GM04503 (cell line): ENCODE data around the gene HTRA3.

Experiments used
- DNase-seq: peaks from one replicate; pipeline ENCODE4 v3.0.0-alpha.2; 2012; ENCODE audit warnings: low read depth

Gene HTRA3

GRCh38 chr4:8280158-8280875 is 10.8 kb downstream of the HTRA3 start:
- DNase-seq: no peak

DNA sequence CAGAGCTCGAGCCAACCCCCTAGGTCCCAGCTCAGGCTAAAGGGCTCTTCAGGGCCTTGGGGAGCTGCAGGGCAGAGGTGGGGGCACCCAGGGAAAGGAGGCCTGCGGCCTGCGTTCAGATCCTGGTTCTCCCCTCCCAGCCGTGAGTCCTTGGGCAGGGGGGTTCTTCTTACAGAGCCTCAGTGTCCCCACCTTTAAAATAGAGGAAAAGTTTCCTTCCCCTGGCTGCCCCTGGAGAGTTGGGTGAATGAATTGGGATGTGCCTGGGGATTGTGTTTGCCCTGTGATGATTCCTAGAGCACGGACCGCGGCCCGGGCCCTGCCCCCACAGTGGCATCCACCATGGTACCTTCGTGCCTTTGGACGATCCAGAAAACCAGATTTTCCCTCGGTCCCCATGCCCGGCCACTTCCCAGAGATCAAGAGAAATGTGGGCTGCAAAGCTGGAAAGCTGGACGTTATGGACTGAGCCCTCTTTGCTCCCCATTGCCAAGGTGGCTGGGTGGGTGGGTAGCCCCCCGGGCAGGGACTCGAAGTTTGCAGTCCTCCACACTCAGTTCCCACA is 11.4 kb downstream of the HTRA3 start:
- no peak for DNase-seq

GRCh38 chr4:8281519-8282133 is 12.1 kb downstream of the HTRA3 start:
- no peak for DNase-seq

DNA sequence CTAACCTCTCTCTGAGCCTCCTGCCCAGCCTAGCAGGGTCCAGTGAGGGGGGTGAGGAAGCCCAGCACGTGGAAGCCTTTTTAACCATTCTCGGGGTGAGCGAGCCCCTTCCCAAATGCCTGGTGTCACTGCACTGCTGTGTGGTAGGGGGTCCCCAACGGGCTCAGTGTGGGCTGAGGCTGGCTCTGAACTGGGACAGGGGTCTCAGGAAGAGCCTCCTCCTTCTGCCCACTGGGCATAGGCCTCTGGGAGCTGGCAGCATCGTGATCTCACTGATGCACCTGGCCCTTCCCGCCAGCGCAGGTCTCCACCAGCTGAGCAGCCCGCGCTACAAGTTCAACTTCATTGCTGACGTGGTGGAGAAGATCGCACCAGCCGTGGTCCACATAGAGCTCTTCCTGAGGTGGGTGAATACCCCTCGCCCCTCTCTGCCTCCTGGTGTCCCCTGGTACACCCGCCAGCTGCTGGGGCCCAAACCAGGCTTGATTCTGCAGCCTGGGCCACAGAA is 12.6 kb downstream of the HTRA3 start:
- DNase-seq: no peak

DNA sequence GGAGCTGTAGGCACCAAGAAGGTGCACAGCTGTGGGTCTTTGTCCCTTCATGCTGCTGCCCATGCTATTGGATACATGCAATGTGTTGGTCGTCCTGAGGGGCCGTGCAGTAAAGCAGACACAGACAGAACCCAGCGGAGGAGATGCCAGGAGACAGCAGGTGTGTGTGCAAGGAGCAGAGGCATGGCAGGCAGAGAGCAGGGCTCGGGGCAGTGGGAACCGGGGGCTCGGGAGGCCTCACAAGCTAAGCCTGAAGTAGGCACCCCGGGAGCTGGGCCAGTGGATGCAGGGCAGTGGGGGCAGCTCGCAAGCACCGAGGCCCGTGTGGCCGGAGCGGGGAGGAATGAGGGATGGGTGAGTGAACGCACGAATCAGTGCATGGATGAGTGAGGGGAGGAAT is 13.2 kb downstream of the HTRA3 start:
- no peak for DNase-seq

- DNase-seq: no peak
Measured at GRCh38 chr4:8283161-8283560, 13.6 kb downstream of the HTRA3 start.

DNA sequence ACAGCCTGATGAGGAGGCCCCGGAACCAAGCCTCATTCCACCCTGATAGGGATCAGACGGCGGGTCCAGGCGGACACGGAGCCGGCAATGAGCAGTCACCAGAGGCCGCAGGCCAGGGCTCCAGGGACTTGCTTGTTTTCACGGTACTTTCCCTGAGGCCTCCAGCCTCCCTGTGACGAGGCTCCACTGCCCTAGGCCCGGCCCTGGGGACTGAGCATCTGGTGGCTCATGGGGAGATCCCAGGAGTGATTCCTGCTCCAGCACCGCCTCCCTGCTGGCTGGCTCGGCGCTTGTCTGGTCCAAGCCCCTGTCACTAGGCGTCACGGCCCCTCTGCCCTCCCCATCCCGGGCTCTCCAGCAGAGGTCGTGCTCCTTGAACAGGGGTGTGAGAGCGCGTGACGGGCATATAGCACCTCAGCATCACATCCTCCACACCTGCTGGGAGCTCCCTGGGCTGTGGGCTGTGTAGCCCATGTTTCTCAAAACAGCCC is 14.1 kb downstream of the HTRA3 start:
- DNase-seq: no peak

- no peak for DNase-seq
Measured at GRCh38 chr4:8284391-8284790, 14.8 kb downstream of the HTRA3 start.

DNA sequence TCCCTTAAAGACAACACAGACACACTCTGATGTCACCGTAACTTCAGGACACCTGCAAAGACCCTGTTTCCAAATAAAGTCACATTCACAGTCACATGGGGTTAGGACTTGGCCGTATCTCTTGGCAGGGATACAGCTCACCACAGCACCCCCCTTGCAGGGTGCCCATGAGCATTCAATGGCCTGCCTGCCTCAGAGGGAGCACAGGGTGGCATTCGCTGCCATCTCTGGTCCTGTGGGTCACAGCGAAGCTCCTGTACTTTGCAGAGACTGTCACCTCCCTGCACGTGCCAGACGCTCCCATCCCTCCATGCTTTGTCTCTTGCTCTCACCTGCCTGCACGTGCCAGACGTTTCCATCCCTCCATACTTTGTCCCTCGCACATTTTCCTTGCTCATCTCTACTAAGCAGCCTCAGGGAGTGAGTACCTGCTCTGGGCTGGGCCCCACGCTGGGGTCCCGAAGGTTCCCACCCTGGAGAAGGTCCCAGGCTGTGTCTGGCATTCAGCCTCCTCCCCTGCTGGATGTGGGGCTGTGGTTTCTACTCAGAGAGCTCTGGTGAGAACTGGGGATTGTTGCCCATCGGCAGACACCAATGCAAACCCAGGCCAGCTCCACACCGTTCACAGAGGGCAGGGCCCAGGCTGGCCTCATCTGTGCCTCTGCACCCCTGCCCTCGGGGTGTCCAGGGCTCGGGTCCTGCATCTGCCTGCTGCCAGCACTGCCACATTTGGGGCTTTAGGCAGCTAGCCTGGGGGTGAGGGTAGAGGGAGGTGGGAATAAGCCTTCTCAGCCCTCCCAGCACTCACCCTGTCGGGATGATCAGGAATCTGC is 15.8 kb downstream of the HTRA3 start:
- DNase-seq: no peak

GRCh38 chr4:8285976-8286718 is 16.6 kb downstream of the HTRA3 start:
- DNase-seq: no peak

- no peak for DNase-seq
Measured at GRCh38 chr4:8286719-8287342, 17.3 kb downstream of the HTRA3 start.

DNA sequence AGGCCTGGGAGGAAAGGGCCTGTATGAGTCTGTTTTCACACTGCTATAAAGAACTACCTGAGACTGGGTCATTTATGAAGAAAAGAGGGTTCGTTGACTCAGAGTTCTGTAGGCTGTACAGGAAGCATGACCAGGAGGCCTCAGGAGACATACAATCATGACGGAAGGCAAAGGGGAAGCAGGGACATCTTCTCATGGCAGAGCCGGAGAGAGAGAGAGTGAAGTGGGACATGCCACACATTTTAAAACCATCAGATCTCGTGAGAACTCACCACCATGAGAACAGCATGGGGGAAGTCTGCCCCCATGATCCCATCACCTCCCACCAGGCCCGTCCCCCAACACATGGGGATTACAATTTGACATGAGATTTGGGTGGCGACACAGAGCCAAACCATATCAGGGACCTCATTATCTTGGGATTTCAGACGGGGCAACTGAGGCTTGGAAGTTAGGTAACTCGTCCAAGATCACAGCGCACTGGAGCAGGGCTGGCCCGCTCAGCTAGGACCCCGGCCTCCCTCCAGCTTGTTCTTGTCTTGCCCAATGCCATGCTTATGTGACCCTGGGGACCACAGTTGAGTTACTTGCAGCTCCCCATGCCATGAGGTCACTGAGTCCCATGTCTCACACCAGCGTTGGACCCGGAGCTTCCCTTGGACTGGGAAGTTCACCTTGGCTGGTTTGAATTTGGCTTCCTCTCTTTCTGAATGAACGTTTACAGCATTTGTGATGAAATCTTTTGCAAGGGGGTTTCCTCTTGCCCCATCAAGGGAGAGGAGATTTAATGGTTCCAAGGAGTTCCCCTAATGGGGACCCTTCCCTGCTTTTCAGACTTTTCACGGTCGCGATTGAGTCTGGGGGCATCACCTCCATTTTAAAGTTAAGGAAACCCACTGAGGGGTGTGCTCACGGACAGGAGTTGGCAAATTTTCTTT is 18.1 kb downstream of the HTRA3 start:
- DNase-seq: no peak

DNA sequence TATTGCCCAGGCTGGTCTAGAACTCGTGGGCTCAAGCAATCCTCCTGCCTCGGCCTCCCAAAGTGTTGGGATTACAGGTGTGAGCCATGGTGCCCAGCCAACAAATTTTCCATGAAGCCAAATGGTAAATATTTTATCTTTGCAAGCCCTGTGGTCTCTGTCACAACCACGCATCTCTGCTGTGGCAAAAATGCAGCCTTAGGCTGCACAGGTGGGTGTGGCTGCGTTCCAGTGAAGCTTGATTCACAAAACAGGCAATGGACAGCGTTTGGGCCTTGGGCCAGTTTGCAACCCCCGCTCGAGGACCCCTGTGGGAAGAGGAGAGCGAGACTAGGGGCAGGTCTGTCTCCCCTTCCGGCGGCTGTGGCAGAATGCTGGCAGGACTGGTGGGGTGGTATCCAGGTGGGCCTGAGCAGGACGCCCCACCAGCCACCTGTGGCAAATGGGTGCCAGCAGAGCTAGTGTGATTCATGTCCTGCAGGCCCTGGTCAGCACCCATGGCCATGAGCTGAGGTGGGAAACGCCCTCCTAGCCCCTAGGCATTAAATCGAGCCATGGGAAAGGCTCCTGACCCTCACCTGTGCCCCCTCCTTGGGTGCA is 19.7 kb downstream of the HTRA3 start:
- DNase-seq: no peak

- DNase-seq: no peak
Measured at GRCh38 chr4:8289956-8290700, 20.6 kb downstream of the HTRA3 start.

DNA sequence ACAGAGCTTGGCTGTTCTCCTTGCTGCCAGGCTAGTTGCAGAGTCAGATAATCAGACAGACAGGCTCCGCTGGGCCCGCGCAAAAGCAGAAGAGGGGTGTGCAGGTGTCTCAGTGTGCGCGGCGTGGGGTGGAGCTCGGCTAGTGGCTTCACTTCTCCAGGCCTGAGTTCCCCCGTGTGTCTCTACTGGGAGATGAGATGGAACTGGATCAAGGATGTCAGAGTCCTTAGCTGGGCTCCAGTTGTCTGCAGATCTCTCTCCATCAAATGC is 21.1 kb downstream of the HTRA3 start:
- no peak for DNase-seq

DNA sequence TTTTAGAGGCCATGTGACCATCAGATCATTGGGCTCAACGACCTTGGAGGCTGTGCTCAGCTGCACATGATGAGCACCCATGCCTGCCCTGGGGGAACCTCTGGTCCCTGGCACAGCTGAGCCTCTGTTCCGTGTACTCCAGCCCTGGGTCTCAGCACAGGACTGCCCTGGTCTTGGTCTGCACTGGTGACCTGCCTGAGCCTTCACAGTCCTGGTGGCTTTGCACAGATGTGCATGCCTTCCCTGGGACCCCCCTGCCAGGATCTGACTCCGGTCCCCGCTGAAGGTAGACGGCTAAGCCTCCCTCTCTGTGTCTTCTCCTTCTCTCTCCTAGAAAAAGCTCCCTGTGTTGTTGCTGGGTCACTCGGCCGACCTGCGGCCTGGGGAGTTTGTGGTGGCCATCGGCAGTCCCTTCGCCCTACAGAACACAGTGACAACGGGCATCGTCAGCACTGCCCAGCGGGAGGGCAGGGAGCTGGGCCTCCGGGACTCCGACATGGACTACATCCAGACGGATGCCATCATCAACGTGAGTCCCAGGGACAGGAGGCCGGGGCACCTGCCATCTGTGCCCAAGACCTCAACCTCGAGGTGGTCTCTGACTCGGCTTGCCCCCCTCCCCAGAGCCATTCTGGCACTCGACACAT is 21.6 kb downstream of the HTRA3 start:
- no peak for DNase-seq

DNA sequence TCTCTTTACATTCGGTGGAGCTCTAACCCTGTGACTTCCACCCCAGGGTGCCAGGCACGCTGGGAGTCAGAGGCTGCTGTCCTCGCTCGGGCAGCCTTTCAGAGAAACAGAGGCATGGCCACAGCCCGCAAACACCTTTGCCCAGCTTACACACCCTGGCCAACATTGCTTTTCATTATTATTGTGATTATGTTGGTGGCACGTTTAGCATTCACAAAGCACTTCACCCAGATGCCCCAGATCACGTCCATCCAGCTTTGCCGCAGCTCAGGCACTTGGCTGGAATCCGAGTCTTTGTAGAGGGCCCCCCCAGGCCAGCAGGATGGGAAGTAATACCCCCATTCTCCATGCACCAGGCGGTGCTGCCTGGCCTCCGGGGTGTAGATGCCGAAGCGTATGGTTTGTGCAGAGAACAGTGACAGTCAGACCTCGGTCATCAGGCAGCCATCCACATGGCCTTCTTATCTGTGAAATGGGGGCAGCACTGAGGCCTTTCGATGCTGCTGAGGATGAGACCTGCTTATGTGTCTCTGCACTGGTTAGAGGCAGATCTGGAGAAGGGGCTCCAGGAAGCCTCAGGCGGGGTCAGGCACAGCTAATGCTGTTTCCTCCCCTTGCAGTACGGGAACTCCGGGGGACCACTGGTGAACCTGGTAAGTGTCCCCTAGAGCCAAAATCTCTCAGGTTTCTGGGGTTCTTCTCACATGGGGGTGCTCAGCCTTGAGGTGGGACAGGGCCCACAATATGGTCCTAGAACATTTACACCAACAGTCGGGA is 22.3 kb downstream of the HTRA3 start:
- DNase-seq: no peak
